Activated naive CD4-positive, alpha-beta T cell treated with anti-CD3 and anti-CD28 coated beads, Interleukin-2, amount 50 U/mL, for 16 hours (primary cell): ENCODE data around the gene BNC2.

Source experiments
- DNase-seq: peaks from one replicate; pipeline ENCODE4 v3.0.0-alpha.2; 2020

BNC2 gene

DNA sequence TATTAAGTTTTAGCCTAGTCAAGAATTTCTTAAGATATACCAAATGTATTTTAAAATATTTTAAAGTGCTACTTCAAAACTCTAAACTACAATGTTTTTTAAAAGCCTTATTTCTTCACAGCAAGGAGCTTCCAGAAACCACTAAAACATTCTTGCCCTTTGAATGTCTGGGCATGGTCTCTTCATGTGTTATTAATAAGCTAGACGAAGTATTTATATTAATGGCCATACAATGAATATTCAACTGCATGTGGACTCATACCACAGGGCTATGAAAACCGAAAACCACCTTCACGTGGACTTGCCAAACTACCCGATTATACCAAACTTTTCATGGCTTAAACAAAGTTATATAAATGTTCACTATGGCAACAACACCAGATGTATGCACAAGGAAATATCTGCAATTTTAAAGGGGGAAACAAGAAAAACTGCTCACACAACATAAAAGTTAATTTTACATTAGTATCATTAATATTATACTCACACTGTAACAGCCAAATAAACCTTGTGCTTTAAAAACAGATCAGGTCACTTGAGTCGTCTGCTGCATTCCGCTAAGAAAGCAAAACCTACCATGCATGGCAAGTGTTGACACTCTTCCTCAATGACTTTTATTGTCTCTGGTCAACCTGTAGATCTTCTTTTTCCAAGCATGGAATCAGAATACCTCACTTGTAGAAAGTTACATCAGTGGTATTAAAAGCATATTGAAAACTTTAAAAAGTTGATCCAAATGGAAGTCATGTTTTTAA, 246.3 kb downstream of the BNC2 start:
- no peak for DNase-seq

DNA sequence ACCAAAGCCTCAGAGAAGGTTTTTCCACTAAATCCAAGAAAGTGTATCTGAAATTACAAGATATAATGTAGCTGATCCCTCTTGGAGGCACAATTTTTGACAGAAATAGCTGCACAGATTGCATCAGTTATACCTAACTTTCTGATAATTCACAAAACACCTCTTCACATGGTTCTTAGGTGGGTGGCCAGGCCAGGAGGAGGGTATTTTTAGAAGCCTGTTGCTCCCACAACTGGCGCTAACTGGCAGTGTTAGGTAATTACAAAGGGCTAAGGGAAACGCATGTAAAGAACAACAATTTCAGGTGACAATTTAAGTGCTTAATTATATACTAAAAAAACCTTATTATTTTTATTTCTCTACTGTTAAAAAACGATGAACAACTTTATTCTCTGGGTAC, 247.9 kb downstream of the BNC2 start:
- no peak for DNase-seq

DNA sequence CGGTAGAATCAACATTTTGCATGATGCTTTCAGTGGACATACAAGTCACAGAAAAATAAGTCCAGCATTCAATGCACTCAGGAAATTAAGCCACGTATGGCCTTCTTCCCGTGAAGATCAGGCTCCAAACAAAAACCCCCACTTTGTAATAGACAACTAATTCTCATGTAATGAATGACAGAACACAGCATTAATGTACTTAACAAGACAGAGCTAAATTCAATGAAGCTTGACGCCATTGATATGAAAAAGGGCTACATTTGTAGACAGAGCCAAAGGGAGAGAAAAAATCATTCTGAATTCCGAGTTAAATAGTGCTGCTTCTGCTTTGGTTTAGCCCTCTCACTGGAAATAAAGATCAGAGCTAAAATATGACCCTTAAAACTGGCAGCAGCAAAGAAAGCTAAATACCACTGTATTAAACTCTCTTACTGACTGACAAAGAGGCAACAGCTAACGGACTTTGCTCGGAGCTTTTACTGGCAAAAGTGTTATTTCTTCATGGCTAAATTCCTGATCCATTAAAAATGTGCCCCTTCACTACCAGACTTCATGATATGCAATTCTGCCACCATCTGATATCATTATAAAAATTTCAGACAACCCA, 250.5 kb downstream of the BNC2 start:
- DNase-seq, result no peak

DNA sequence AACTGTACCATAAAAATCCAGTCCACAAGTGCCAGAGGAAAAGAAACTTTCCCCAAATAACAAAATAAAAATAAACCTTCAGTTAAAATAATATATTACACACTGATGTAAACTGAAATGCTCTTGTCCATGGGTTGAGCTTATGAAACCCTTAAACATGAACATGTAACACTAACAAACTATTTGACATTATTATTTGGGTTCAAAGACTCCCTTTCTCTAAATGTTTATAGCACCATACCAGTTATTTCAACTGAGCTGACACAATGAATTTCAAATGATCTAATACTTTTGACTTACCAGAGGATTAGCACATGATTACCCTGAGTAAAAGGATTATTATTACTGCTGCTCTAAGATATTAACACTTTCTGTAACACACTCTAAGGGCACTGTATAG, 251.1 kb downstream of the BNC2 start:
- no peak for DNase-seq

DNA sequence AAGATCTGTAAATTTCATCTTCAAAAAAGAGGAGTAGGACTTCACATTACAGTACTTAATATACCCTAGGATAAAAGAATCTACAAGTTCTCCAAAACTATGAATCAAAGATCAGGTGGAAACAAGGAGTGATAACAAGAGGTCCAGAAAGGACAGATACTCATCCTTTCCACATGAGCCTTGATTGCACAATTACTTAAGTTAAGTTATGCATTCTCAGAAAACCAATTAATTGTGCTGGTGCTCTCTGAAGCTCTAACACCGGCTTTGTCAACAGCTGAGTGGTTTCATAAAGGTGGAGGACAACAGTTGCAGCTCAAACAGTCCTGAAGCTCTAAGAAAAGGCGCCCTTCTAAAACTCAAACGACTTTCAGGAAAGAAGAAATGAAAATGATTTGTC, 251.9 kb downstream of the BNC2 start:
- DNase-seq, result no peak

DNA sequence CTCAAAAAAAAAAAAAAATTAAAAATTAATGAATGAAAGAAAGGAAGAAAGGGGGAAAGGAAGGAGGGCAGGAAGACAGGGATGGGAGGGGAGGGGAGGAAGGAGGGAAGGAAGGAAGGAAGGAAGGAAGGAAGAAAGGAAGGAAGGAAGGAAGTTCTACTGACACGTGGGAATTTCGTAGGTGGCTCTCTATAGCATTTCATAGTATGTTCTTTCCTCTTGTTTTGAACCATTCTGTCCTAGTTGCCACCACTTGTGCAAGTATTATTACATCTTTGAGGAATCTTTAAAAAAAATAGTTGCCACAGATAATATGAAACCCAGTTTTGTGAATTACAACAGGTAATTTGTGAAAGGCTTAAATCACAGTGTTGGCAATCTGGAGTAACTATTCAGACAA, 253.8 kb downstream of the BNC2 start:
- DNase-seq, result no peak

DNA sequence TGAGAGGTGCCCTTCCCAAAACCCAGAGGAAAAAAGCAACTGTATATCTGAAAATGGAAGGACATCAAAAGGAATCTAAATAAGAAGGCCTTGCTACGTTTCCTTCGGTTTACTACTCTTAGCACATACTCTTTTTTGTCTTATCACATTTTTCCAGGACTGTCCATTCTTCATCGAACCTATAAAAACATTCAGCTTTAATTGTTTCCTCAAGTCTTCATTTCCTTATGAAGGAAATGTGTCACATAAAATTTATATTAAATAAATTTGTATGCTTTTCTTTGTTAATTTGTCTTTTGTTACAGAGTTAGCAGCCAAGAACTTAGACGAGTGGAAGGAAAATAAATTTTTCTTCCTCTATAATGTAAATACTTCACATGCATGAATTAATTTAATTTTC, 255.0 kb downstream of the BNC2 start:
- DNase-seq, result no peak

DNA sequence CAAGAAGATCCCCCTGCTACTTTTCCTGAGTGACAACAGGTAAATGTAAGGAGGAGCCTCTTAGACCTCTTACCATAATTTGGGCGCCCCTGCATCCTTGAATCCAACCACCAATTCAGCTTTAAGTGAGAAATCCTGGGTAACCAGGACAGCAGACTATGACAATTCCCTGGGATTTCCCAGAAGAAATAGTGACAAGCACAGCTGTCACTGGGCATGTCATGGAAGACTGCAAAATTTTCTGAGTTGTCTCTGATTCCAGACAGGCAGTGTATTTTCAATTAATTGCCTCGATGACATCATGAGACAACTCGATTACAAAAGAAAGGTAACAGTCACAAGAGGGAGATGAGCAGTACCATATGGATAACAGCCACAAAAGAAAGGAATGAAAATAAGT, 256.9 kb downstream of the BNC2 start:
- DNase-seq, result no peak

DNA sequence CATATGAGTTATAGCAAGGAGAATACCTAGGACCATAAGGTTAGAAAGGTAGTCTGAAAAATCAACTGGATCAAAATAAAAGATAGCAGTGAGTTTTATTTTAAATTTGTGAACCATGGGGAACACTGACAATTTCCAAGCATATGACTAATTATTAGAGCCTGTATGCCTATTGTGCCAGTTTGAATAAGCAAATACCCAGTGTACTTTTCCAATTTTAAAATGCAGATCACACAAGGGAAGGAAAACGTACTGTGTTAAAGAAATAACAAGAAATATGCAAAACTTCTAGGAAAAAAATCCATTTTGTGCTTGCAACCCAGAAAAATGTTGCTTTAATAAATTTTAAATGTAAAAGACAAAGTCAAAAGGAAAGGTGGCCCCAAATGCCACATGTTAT, 257.4 kb downstream of the BNC2 start:
- no peak for DNase-seq

DNA sequence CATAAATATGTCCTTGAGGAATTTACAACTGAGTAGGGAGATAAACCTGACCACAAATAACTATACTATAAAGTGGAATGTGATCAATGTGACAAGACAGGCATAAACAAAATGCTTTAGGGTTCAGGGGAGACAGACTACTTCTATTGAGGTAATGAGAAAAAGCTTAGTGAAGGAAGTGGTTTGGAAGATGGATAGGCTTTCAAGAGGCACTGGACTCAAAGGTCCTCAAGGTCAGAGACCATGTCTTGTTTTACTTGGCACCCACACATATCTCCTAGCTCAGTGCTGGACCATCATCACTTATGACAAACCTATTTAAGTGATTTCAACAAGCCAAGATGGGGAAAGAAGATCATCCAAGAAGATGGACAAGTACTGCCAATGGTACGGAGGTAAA, 257.8 kb downstream of the BNC2 start:
- no peak for DNase-seq

DNA sequence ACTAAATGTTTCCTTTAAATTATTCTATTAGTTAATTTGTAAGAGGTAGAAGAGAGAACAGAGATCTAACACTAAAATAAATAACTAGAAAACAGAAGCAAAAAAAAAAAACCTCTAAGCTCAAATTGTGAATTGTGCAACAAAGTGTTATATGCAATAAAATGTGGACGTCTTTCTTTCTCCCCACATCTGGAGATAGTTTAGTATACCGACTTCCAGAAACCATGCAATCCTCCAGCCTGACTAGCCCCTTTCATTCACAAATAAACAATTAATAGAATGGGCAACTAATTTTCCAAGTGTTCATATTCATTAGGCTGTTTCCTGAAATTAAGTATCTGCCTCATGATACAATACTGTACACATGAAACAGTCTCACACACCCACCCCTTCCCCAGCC, 258.5 kb downstream of the BNC2 start:
- DNase-seq, result no peak

DNA sequence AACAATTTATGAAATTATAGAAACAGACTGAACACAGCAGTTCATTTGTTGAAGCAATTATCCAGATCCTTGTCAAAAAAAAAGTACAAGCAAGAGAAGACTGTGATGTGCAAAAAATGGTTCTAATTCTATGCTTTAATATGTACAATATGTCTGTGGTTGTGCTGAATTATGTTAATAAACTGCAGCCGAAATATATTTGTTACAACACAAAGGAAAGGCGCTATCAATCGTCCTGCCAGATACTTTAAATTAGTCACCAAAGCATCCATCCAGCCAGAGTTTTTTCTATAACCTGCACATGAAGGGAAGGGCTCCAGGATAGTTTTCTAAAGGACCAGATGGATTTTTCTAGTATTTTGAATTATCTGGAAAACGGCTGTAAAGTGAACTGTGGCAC, 259.5 kb downstream of the BNC2 start:
- DNase-seq, result no peak

DNA sequence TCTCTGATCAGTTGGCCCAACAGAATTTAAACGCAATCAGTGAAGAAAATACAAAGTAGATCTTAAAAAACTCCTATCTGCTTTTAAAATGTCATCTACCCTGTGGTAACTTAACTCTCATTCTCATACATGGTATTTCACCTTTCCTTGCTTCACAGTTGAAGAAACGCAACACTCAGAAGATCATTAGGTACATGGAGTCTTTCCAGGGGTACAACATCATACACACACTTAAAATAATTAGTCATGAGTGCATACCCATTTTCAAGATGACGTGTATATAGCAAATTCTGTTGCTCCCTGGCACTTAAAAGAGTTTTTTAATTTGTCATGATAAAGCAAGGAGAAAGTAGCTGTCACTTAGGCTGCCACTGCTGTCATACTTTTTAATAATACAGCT, 259.9 kb downstream of the BNC2 start:
- no peak for DNase-seq

DNA sequence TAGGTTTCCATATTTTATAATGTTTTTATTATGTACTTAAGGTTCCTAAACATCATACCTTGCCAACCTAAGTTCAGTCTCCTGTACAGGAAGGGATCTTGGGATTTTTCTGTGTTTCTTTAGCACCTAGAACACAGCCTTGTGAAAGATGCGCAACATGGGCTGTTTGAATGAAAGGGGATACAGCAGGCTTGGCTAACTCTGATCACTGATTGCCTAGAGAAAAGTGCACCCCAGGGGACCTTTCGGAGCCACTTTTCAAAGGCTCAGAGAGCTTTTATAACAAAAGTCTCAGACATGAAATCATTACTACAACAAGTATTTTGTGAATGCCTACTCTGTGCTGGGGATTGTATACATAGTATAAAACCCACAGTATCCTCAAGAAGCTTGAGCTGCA, 261.6 kb downstream of the BNC2 start:
- DNase-seq, result no peak

DNA sequence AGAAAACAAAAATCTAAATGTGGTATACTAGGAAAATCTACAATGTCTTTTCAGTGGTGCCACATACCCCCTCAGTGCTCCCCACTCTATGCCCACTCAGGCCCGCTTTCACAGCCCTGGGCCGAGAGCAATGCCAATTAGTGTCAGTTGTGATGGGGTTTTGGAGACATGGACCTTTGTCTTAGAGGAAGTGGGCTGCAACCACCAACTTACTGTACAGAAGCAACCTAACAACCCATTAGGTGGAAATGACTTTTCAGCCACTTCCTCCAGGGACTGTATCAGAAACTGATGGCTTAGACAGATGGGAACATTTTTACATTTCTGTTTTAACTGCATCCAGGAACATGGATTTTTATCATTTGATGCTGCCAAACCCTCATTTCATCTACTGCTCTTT, 268.0 kb downstream of the BNC2 start:
- DNase-seq, result no peak

DNA sequence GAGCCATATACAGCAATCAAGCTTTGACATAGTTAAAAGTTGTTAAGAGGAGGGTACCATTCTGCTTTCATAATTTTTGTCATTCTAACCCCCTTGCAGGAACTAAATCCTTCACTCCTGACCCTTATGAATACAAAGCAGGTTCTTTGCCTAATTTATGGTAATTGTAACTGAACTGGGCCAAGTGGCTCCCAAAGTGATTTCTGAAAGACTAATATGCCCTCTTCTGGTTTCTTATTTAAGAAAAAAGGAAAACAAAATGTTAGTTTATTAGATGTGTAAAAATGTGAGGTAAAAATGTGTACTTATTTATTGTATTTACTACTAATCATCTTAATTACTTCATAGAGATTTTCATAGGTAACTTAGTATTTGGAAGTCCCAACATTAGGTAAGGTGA, 268.5 kb downstream of the BNC2 start:
- DNase-seq, result no peak

DNA sequence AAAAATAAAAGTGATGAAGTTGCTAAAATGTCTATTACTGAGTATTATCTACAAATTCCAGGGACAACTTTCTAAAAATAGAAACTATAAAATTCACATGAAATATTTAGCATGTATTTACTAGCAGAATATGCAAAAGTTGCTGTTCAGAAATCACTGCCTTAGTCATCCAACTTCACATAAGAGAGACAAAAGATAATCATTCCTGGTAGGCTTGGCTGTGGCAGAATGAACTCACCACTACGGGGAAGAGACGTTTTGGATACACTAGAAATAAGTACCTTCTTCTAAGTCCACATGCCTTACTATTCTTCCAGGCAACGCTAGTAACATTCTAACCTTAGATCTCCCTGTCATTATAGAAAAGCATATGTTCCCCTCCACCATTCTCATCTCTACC, 272.2 kb downstream of the BNC2 start:
- DNase-seq, result no peak

DNA sequence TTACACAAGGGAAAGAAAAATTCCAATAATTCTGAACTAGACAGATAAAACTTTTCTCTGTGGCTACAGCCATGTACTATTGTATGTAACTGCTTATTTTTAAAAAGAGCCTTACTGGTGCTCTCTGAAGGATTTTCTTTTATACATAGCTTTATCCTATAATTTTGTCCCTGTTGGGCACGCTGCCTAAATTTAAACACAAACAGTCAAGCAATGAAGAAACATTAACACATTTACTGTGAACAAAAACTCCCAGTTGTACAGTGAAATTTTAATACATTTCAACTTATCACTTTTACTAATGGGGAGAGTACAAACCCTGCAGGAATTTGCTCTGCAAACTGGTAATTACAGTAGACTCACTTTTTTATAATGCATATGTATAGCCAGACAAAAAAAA, 273.3 kb downstream of the BNC2 start:
- no peak for DNase-seq

DNA sequence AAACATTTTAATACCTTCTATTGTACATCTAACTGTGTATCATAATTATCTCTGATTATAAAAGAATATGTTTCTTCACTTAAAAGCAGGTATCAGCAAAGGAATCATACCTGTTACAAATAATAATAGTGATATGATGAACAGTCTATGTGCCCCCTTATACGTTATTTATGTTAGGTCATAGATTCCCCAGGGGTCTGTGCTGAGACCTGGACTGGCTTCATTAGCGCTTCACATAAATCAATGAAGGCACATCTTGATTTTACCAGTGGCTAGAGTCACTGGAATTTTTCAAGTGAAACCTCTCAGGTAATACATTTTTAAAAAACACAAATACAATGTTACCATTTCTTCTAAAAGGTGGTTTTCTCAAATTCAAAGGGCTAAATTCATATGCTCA, 275.2 kb downstream of the BNC2 start:
- DNase-seq, result no peak

DNA sequence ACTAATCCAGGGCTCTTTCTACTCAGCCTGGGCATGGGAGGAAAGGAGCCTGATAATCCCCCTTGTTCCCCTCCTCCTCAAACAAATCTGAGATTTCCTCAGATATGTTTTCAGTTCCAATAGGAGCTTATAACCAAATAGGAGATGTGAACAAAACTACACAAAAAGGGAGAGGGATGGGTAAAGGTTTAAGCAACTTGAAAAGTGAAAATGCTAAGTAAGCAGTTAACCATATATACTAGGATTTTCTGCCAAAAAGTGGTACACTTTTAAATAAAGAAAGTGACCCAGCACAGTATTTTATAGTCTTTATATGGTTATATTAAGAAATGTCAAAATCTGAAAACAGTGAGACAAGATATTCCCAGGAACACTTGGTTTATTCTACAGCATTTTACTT, 275.7 kb downstream of the BNC2 start:
- no peak for DNase-seq

DNA sequence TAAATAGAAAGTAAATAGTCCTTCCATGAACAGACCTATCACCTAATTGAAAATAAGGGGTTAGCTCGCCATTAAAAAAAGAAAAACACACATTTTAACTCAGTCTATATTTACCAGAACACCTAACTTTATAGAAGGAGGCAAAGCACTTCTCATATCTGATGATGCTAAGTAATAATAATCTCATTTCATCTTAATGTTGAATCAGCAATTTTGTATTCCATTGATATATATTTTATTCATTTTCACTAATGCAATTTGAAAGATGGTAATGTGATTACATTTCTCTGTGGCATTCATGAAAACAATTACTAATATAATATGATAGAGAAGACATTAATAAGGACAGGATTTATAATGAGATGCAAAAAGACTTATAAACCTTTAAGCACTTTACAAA, 276.7 kb downstream of the BNC2 start:
- DNase-seq, result no peak

DNA sequence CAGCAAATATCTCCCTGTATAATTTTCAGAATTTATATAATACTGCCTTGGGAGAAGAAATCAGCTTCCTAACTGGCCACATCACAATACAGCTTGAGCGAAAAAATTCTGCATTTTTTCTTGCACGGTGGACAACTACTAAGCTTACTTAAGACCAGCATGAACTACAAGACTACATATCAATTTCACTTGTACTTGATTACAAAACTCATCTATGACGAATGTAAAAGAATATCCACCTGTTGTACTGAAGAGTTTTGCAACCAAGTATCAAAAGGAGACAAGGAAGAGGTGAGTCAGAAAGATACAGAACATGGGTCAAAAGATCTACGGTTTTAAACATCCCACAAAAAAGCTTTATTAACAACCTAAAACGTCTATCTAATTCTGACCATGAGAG, 279.4 kb downstream of the BNC2 start:
- DNase-seq, result no peak

DNA sequence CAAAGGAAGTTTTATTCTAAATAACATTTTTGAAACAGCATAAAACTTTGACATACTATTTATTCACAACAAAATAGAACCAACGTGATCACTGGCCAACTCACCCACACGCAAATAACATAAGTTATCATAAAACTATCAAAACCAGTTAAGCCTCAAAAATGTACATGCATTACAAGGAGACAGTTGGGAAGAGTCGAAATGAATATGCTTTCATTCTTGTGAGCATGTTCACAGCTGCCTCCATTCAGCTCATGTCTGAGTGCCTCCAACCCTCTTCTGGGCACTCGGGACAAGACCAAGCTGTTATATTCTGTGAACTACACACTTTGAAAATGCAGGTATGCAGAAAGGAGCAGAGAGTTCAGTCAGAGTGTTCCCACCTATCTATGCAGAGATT, 284.9 kb downstream of the BNC2 start:
- no peak for DNase-seq

DNA sequence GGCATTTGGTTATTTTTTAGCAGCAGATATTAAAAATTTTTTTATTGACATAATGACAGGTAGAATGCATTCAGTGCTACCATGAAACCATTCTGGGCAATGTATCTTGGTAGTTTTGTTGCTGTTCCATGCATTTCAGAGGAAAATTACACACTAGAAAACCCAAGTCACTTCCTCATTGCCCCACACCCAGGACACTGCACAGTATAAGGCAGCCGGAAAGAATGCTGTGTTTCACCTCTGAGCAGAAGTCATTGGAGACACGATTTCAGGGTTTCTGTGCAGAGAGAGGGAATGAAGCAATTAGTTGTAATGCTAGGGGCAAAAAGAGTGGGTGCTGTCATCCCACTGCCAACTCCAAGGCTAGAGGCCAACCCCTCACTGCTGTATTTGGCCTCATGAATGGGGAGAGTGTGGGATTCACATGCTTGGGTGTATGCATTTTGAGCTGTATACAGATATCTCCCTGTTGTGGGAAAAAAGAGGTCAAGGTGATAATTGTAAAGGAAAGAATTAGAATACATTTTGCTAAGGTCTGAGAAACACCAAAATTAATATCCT, 290.5 kb downstream of the BNC2 start:
- no peak for DNase-seq

DNA sequence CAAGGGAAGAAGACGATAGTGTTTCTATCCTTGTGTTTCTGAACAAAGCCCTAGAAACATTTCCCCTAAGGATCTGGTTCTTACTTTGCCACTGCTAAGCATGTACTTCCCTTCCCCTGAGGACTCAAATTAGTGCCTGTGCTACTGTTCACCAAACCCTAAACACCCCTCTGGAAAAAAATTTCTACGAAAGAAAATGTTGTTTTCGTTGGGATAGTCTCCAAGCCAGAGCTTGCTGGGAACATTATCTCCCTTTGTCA, 294.6 kb downstream of the BNC2 start:
- no peak for DNase-seq
